Natural killer cell (primary cell): ENCODE results near the gene PRAMEF11. TPM values are rescaled to one million over a fixed set of nuclear protein-coding genes. Genes with fewer than 3 reads are reported as not detected.
"Not testable (repeated sequence)": the region's sequence is repeated elsewhere in the genome, so short reads cannot be mapped to it uniquely, and the experiment has no call there.

Source experiments
- ATAC-seq, 3 donors: fragments of 150-1000 bp in 2 of 3; fragments of 200-7000 bp in 1 of 3; cut with Tn5 transposase; 1 replicate in 1 of 3; 2 replicates in 2 of 3; pipeline ENCODE4 v1.10.0; 2021; ENCODE audit warnings: mild to moderate bottlenecking in 2 of 3, moderate library complexity in 2 of 3
- DNase-seq, 2 donors: peaks; one replicate each; pipeline versions ENCODE4 v3.0.0 to v3.0.0-alpha.2; 2013 to 2021; ENCODE audit warnings: mixed read lengths in 1 of 2
- H3K27ac ChIP-seq: one replicate; pipeline ENCODE4 v1.5.1; 2013; ENCODE audit warnings: mild to moderate bottlenecking, low read length
- H3K27me3 ChIP-seq: one replicate; pipeline ENCODE4 v1.6.1; 2013; ENCODE audit warnings: low read length; ENCODE audit not compliant: control insufficient read depth, insufficient read depth
- H3K36me3 ChIP-seq: one replicate; pipeline ENCODE4 v1.6.1; 2013; ENCODE audit warnings: low read length; ENCODE audit not compliant: control insufficient read depth, insufficient read depth
- H3K4me1 ChIP-seq: one replicate; pipeline ENCODE4 v1.6.1; 2013; ENCODE audit warnings: low read length; ENCODE audit not compliant: control insufficient read depth, insufficient read depth
- H3K4me3 ChIP-seq: one replicate; pipeline ENCODE4 v1.5.1; 2013; ENCODE audit warnings: low read length
- H3K9me3 ChIP-seq: one replicate; pipeline ENCODE4 v1.6.1; 2013; ENCODE audit warnings: low read length; ENCODE audit not compliant: control insufficient read depth, insufficient read depth
- H3K27ac Mint-ChIP-seq, 2 donors: one replicate each; pipeline ENCODE4 v1.8.0; 2022; ENCODE audit warnings: mild to moderate bottlenecking in 2 of 2, mixed read lengths in 2 of 2, moderate library complexity in 1 of 2
- H3K27me3 Mint-ChIP-seq, 2 donors: one replicate each; pipeline ENCODE4 v1.8.0; 2022; ENCODE audit warnings: low read depth in 2 of 2, mixed read lengths in 2 of 2
- H3K36me3 Mint-ChIP-seq: one replicate; pipeline ENCODE4 v1.8.0; 2022; ENCODE audit warnings: mixed read lengths
- H3K4me1 Mint-ChIP-seq, 2 donors: one replicate each; pipeline ENCODE4 v1.8.0; 2022; ENCODE audit warnings: mixed read lengths in 2 of 2
- H3K4me3 Mint-ChIP-seq: one replicate; pipeline ENCODE4 v1.8.0; 2022; ENCODE audit warnings: mild to moderate bottlenecking, moderate library complexity, mixed read lengths
- H3K9me3 Mint-ChIP-seq, 2 donors: one replicate each; pipeline ENCODE4 v1.8.0; 2022; ENCODE audit warnings: mixed read lengths in 2 of 2
- CTCF ChIP-seq: fragments of 200-600 bp; IDR thresholded peaks from one replicate; pipeline ENCODE4 v1.8.0; 2022; ENCODE audit warnings: antibody characterized with exemption
- WGBS: methylation state at CpG from one replicate; pipeline ENCODE4 v1.1.7; 2013; ENCODE audit warnings: missing lambda C conversion rate; ENCODE audit not compliant: insufficient coverage; 5-methylcytosine and 5-hydroxymethylcytosine counted together
- intact Hi-C: fragments of 100-400 bp; cut with micrococcal nuclease; formaldehyde crosslinking; loops from one replicate; pipeline ENCODE4 v1.14.2; 2022
- total RNA-seq, 4 donors: library from RNA; stranded (reverse); fragments of 120-200 nt in 1 of 4; gene quantifications; one replicate each; pipeline versions ENCODE4 v1.2.3 to v1.2.4, GENCODE V29; 2013 to 2022

PRAMEF11 gene
- total RNA-seq, 3 donors from 2014 or later (not counting 1 experiment from before 2014, with no cell fraction given) = not detected

- no peak for ATAC-seq
- Histone ChIP-seq H3K36me3 (no peaks in the 10 kb centered on the region), H3K27ac (no peak overlapping the region), H3K4me3 (no peak overlapping the region), H3K27me3 (no peaks in the 10 kb centered on the region), H3K9me3 (no peaks in the 10 kb centered on the region), H3K4me1 (no peaks in the 10 kb centered on the region)
- Mint-ChIP-seq H3K27ac (no peak overlapping the region), H3K4me3 (no peak overlapping the region), H3K27me3 (peaks cover 3 to 12% of the 10 kb centered on the region in 2 donors), H3K36me3 (peaks cover 3% of the 10 kb centered on the region), H3K9me3 (peaks cover 1% of the 10 kb centered on the region in 2 donors), H3K4me1 (no peaks in the 10 kb centered on the region)
- no peak for DNase-seq
- intact Hi-C loops = no loop called here
- 67% methylated on average over 1 of the region's 2 CpGs for WGBS
- TF ChIP-seq CTCF = no peak
Observed at GRCh38 chr1:12799730-12800129, 31.5 kb downstream of the PRAMEF11 start.

GRCh38 chr1:12798911-12799310 lies 32.3 kb downstream of the PRAMEF11 start:
- peaks cover 0 to 10% of the 10 kb centered on the region in 2 donors for H3K27me3 Mint-ChIP-seq
- H3K27me3 ChIP-seq = no peaks in the 10 kb centered on the region
- no peaks in the 10 kb centered on the region for H3K36me3 Mint-ChIP-seq
- H3K27ac Mint-ChIP-seq = no peak overlapping the region
- no peak for DNase-seq
- WGBS = 62% methylated on average over 4 of the region's 4 CpGs
- intact Hi-C loops = no loop called here
- no peaks in the 10 kb centered on the region for H3K4me1 ChIP-seq
- H3K4me1 Mint-ChIP-seq = no peaks in the 10 kb centered on the region
- no peak for ATAC-seq
- H3K36me3 ChIP-seq = no peaks in the 10 kb centered on the region
- no peaks in the 10 kb centered on the region for H3K9me3 ChIP-seq
- H3K4me3 ChIP-seq = no peak overlapping the region
- TF ChIP-seq CTCF = no peak
- no peak overlapping the region for H3K4me3 Mint-ChIP-seq
- no peaks in the 10 kb centered on the region for H3K9me3 Mint-ChIP-seq
- no peak overlapping the region for H3K27ac ChIP-seq

GRCh38 chr1:12791097-12791496 lies 40.1 kb downstream of the PRAMEF11 start, which contains the start of gene PRAMEF1:
Gene PRAMEF1, plus strand, starts transcription at chr1:12791397. Its CDS starts 1,831 bp downstream, at chr1:12793228.
- H3K9me3 Mint-ChIP-seq, ATAC-seq, H3K27ac ChIP-seq, intact Hi-C loops, H3K27me3 Mint-ChIP-seq, H3K36me3 ChIP-seq, H3K4me1 Mint-ChIP-seq, H3K27me3 ChIP-seq, H3K27ac Mint-ChIP-seq, H3K4me3 Mint-ChIP-seq, H3K36me3 Mint-ChIP-seq, DNase-seq, H3K4me1 ChIP-seq, H3K9me3 ChIP-seq, H3K4me3 ChIP-seq: not testable (repeated sequence)
- WGBS = no CpG with 5 or more reads among the region's 5 CpGs

GRCh38 chr1:12784729-12785128 lies 46.5 kb downstream of the PRAMEF11 start:
- DNase-seq, H3K27me3 Mint-ChIP-seq, H3K4me1 ChIP-seq, H3K4me3 ChIP-seq, H3K27me3 ChIP-seq, H3K4me3 Mint-ChIP-seq, intact Hi-C loops, ATAC-seq, H3K9me3 Mint-ChIP-seq, H3K36me3 ChIP-seq, H3K36me3 Mint-ChIP-seq, H3K27ac Mint-ChIP-seq, H3K4me1 Mint-ChIP-seq, H3K27ac ChIP-seq: not testable (repeated sequence)
- 91% methylated on average over 7 of the region's 8 CpGs for WGBS
- peaks cover 16% of the 10 kb centered on the region for H3K9me3 ChIP-seq

- DNase-seq, H3K4me1 Mint-ChIP-seq, intact Hi-C loops, H3K36me3 ChIP-seq, H3K4me1 ChIP-seq, H3K36me3 Mint-ChIP-seq, H3K27ac Mint-ChIP-seq, H3K27ac ChIP-seq, H3K9me3 Mint-ChIP-seq, H3K4me3 Mint-ChIP-seq, ATAC-seq, H3K4me3 ChIP-seq, H3K27me3 ChIP-seq: not testable (repeated sequence)
- H3K27me3 Mint-ChIP-seq = peaks cover 2 to 10% of the 10 kb centered on the region in 2 donors
- WGBS = 51% methylated on average over 6 of the region's 7 CpGs
- H3K9me3 ChIP-seq = peaks cover 16% of the 10 kb centered on the region
Observed at GRCh38 chr1:12783783-12784182, 47.4 kb downstream of the PRAMEF11 start.

GRCh38 chr1:12781488-12781887 lies 49.7 kb downstream of the PRAMEF11 start:
- H3K27ac ChIP-seq, H3K9me3 Mint-ChIP-seq, ATAC-seq, H3K36me3 Mint-ChIP-seq, H3K4me1 Mint-ChIP-seq, intact Hi-C loops, H3K4me1 ChIP-seq, H3K27me3 ChIP-seq, H3K4me3 Mint-ChIP-seq, H3K27ac Mint-ChIP-seq, H3K4me3 ChIP-seq, DNase-seq, H3K36me3 ChIP-seq: not testable (repeated sequence)
- H3K9me3 ChIP-seq = peaks cover 16% of the 10 kb centered on the region
- WGBS = no CpG with 5 or more reads among the region's 5 CpGs
- H3K27me3 Mint-ChIP-seq = peaks cover 6 to 18% of the 10 kb centered on the region in 2 donors
